ENCODE data around the gene RFX4. TPM values are rescaled to one million over a fixed set of nuclear protein-coding genes. Genes with fewer than 3 reads are reported as not detected.
A peak's percentile ranks its signal among the peaks of the same experiment; 100 is the strongest.

The RFX4 gene
- polyA plus RNA-seq, 2 of the 4 experiments (the other 2 are of a cell fraction), result not detected

- DNase-seq (ENCODE audit: low read depth in 1 of 2, low spot score in 1 of 2) (no peak), FAIRE-seq (no peak), ATAC-seq (no peak)
- H3K27ac ChIP-seq, result no peak overlapping the region
- no peak overlapping the region for H3K4me3 ChIP-seq
- TF ChIP-seq ATOH8 (CRISPR knock-in tag; IDR thresholded peaks at IDR 0.05; ENCODE audit: low read depth) (no peak), FOSL2 (IDR thresholded peaks at IDR 0.05) (no peak), FOSL2 (CRISPR knock-in tag; IDR thresholded peaks at IDR 0.05) (no peak), JUNB (IDR thresholded peaks at IDR 0.05) (no peak), EP300 (IDR thresholded peaks at IDR 0.05) (no peak), RAD21 (conservative IDR thresholded peaks at IDR 0.05 in 1 of 2, IDR thresholded peaks at IDR 0.05 in 1 of 2) (no peak)
- 28% methylated on average over 3 of the region's 3 CpGs for WGBS (ENCODE audit: missing lambda C conversion rate)
- ChIA-PET POLR2A (no interaction called here), CTCF (no interaction called here)
- no peak overlapping the region for H3K4me2 ChIP-seq
- H3K4me1 ChIP-seq, result no peaks in the 10 kb centered on the region
- no peaks in the 10 kb centered on the region for H3K9me3 ChIP-seq
These were observed 98.4 kb downstream of the RFX4 start for GRCh38 chr12:106681210-106681609.

GRCh38 chr12:106682594-106683234, 99.9 kb downstream of the RFX4 start:
- DNase-seq (ENCODE audit: low read depth in 1 of 2, low spot score in 1 of 2) (peak in 1 of 2 experiments; percentile 56), FAIRE-seq (no peak), ATAC-seq (peak; percentile 59 to 87; a peak in 3 of 6 replicates)
- H3K4me1 ChIP-seq, result no peaks in the 10 kb centered on the region
- CTCF ChIA-PET, result no interaction called here
- TF ChIP-seq USF2 (IDR thresholded peaks at IDR 0.05), result no peak
- TF ChIP-seq CTCF (IDR thresholded peaks at IDR 0.05), result peak; percentile 28; the same call in 2 of the 3 replicates
- peak; percentile 48; the same call in 2 of the 3 replicates for TF ChIP-seq SMC3 (IDR thresholded peaks at IDR 0.05)
- no peak for TF ChIP-seq EHF (CRISPR knock-in tag; IDR thresholded peaks at IDR 0.05)
- TF ChIP-seq RAD21 (conservative IDR thresholded peaks at IDR 0.05 in 1 of 2, IDR thresholded peaks at IDR 0.05 in 1 of 2), result peak; percentile 29 to 53; a peak in 3 of 5 replicates
- WGBS (ENCODE audit: missing lambda C conversion rate), result 31% methylated on average over 4 of the region's 4 CpGs
- H3K27ac ChIP-seq, result no peak overlapping the region
- no peak overlapping the region for H3K4me3 ChIP-seq
- no peaks in the 10 kb centered on the region for H3K9me3 ChIP-seq
- no peak overlapping the region for H3K4me2 ChIP-seq
- POLR2A ChIA-PET, result no interaction called here

- ChIA-PET POLR2A (no interaction called here), CTCF (interaction anchor here (0.9 kb wide), 1 partner anchor 8 kb away, joined by 3 read pairs; no protein-coding TSS in a partner anchor)
- H3K4me2 ChIP-seq, result no peak overlapping the region
These were observed 101.7 kb downstream of the RFX4 start for GRCh38 chr12:106684497-106684896.

More at GRCh38 chr12:106684497-106684896, 101.7 kb downstream of the RFX4 start:
- Histone ChIP-seq H3K27ac (no peak overlapping the region), H3K4me3 (no peak overlapping the region), H3K4me1 (no peaks in the 10 kb centered on the region), H3K9me3 (no peaks in the 10 kb centered on the region)
- 79% methylated on average over 7 of the region's 7 CpGs for WGBS (ENCODE audit: missing lambda C conversion rate)
- TF ChIP-seq CBX8 (IDR thresholded peaks at IDR 0.05) (no peak), MYC (IDR thresholded peaks at IDR 0.05; ENCODE audit: borderline replicate concordance, low read length) (no peak), FOXS1 (CRISPR knock-in tag; IDR thresholded peaks at IDR 0.05) (no peak), MAX (IDR thresholded peaks at IDR 0.05) (no peak), CTCF (IDR thresholded peaks at IDR 0.05) (no peak), MAZ (IDR thresholded peaks at IDR 0.05; ENCODE audit: borderline replicate concordance, low read depth, low read length) (no peak), POLR2AphosphoS2 (conservative IDR thresholded peaks at IDR 0.05; ENCODE audit: low read length) (no peak)
- DNase-seq (ENCODE audit: low read depth in 1 of 2, low spot score in 1 of 2), result no peak
- FAIRE-seq, result no peak
- no peak for ATAC-seq

Measured in A549 (cell line).